EL (cell line): ENCODE measurements around the gene FGFRL1.
A peak's percentile ranks its signal among the peaks of the same experiment; 100 is the strongest.

Experiments
- DNase-seq: peaks from one replicate; pipeline ENCODE4 v3.0.0-alpha.2; 2016

The FGFRL1 gene

DNA sequence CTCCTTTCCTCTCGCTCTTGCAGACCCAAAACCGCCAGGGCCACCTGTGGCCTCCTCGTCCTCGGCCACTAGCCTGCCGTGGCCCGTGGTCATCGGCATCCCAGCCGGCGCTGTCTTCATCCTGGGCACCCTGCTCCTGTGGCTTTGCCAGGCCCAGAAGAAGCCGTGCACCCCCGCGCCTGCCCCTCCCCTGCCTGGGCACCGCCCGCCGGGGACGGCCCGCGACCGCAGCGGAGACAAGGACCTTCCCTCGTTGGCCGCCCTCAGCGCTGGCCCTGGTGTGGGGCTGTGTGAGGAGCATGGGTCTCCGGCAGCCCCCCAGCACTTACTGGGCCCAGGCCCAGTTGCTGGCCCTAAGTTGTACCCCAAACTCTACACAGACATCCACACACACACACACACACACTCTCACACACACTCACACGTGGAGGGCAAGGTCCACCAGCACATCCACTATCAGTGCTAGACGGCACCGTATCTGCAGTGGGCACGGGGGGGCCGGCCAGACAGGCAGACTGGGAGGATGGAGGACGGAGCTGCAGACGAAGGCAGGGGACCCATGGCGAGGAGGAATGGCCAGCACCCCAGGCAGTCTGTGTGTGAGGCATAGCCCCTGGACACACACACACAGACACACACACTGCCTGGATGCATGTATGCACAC lies 13.6 kb downstream of the FGFRL1 start:
- no peak for DNase-seq

DNA sequence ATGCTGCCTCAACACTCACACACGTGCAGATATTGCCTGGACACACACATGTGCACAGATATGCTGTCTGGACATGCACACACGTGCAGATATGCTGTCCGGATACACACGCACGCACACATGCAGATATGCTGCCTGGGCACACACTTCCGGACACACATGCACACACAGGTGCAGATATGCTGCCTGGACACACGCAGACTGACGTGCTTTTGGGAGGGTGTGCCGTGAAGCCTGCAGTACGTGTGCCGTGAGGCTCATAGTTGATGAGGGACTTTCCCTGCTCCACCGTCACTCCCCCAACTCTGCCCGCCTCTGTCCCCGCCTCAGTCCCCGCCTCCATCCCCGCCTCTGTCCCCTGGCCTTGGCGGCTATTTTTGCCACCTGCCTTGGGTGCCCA lies 14.7 kb downstream of the FGFRL1 start:
- no peak for DNase-seq

DNA sequence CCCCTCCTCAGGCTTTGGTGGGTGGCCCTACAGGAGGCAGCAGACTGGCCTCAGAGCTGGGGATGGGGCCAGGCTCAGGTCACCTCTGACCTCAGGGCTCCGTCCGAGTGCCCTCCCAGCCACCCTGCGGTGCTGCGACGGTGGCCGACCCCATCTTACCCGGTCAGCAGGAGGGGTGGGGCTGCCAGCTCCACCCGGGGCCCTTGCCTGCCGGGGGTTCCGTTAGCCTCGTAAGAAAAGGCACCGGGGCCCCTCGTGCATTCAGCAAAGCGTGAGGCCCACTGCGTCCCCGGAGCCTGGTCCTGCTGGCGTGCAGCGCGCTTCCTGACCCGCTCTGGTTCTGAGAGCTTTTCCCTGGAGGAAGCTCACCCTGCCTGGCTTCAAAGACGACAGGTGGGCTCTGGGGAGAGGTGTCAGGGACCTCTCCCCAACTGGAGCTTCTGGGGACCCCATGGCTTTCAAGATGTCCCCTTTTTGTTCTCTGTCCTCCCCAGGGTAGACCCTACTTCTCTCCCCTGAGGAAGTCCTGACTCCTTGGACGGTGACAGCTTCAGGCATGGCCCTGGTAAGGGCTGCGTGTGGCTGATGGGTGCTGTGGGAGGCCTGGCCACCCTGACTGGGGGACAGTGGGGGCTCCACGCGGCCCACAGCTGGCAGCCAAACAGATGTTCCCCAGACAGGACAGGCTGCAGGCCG lies 15.9 kb downstream of the FGFRL1 start:
- DNase-seq: no peak

DNA sequence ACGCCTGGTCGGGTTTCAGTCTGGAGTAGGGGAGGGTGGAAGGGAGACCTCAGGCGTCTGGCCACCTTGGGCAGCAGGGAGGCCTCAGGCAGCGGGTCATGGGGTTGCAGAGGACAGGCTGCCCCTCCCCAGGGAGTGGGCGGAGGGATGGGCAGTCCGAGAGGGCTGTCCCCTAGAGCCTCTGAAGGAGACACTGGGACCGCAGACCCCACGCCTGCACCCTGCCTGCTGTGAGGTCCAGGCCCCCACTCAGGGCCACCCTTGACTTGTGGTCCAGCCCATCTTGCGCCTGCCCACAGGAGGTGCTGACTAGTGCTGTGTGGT lies 16.5 kb downstream of the FGFRL1 start:
- DNase-seq: no peak

DNA sequence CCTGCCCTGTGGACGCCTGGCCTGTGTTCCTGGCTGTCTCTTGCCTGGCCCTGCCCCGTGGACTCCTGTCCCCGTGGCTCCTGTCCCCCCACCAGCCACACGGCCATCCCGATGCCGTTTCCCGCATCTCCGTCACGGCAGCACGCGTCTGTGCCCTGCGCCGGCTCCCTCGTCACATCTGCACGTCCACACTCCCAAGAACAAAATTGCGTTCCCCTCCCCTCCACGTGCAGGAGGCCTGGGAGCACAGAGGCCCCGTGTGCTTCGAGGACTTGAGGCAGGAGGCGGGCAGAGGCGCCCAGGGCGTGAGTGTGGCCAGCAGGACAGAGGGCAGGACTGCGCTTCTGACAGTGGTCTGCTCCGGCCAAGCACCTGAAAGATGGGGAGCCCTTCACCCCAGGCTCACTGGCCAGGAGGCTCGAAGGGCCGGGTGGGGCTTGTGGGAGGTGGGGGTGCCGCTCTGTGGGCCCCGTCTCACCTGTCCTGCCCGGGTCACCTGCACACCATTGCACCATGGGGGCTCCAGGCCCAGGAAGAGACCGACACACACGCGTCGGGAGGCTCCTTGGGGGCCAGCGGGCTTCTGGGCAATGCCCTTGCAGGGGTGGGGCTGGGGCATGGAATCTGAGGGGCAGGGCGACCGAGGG lies 17.3 kb downstream of the FGFRL1 start:
- no peak for DNase-seq

DNA sequence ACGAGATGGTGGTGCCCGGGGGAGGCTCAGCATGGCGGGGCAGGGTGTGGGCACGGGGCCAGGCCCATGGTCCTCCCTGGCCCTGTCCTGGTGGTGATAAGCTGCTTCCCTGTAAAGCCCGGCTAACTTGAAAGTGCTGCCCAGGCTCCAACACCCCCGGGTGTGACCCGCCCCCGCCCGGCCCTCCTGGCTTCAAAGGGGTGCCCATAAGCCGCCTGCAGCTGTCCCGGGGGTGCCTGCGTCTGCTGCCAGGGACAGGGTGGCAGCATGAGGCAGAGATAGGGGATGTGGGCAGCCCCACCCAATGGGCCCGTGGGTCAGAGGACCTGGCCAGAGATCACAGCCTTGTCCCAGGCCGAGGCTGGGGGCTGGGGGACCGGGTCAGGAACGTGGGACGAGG lies 18.1 kb downstream of the FGFRL1 start:
- DNase-seq: no peak

DNA sequence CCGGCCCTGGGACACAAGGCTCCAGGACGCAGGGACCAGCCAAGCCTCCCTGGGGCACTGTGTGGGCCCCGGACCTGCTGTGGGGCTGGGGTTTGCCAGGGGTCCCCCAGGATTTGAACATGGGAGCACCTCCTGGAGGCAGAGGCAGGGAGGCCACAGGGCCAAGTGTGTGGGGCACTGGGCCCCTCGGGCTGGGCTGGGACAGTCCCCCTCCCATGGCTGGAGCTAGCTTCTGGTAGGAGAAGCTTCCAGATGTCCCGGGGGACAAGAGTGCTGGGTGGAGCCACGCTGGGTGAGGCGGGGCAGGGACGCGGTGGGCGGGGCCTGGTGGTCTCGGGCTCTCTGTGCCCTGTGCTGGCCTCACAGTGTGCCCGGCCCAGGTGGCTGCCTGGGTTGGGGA lies 18.6 kb downstream of the FGFRL1 start:
- no peak for DNase-seq

DNA sequence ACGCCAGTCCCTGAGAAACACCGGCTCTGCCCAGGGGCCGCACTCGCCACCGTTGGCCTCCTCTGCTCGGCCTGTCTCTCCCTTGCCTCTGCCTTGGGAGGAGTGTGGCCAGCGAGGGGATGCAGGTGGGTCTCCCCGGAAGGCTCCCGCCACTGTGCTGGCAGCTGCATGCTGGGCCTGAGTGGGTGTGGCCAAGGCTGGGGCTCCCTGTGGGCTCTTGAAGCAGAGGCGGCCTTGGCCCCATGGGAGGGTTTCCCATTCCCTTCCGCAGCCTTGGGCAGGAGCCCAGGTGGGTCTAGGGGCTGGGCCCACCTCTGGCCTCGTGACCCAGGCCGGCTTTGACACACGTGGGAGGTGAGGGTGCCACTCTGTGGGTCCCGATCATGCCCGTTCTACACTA lies 19.1 kb downstream of the FGFRL1 start:
- DNase-seq: no peak

DNA sequence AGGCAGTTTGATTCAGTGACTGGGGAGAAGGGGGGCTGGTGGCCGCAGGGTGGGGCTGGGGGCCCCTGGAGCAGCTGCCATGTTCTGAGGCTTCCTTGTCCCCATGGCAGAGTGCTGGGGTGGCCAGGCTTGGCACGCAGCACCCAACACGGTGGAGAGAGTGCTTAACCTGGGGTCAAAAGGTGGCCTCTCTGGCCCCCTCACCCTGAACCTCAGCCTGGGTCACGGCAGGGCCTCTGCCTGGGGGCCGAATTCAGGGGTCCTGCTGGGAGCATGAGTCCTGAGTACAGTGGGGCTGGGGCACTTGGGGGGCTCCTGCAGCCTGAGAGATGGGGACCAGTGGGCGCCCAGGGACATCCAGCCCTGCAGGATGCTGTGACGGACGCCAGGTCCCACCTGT lies 19.9 kb downstream of the FGFRL1 start:
- DNase-seq: no peak

DNA sequence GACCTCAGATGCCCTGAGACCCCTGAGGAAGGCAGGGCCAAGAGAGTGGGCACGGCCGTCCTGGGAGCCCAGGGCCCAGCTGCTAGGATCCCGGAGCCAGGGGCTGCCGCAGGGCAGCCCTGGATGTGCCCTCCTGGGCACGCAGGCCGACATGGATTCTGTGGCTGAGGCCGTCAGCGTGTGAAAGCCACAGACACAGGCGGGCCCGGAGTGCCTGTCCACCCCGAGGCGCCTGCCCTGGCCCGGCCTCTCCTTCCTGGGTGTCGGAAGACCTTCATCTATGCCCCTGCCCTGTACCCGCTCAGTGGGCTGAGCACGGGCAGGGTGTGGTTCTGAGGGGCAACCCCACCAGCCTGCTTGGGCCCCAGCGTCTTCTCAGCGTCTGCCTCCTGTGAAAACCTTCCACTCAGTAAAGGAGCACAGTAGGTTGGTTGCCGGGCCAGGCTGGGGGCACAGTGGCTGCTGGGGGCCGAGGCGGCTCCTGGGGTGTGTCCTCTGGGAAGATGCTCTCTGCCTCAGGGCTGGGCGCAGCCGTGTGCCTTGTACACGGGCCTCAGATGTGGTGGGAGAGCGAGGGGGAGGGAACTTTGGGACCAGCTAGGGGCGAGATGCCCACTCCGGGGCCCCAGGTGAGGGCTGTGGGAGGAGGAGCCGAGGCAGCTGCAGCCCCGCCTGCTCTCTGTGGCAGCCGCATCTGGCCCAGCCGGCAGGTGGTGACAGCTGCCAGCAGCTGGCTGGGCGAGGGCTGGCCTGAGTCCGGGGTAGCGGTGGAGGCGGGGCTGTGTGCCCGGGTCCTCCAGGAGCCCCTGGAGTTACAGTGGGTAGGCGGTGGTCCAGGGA lies 20.8 kb downstream of the FGFRL1 start:
- DNase-seq: no peak

DNA sequence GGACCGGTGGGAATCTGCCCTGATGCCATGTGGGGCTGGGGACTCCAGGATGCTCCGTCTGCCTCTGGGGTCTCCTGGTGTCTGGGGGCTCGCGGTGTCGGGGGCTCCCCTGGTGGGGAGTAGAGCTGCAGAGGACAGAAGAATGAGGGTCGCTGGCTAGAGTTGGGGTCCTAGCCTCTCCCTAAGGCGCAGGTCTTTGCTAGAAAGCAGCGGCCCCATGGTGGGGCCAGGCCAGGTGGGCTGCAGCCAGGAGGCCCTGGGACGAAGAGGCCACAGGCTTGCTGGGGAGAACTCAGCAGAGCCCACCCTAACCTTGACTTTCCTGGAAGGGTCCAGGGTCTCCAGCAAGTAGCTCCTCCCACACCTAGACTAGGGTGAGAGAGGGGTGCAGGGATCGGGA lies 21.4 kb downstream of the FGFRL1 start:
- DNase-seq: no peak

DNA sequence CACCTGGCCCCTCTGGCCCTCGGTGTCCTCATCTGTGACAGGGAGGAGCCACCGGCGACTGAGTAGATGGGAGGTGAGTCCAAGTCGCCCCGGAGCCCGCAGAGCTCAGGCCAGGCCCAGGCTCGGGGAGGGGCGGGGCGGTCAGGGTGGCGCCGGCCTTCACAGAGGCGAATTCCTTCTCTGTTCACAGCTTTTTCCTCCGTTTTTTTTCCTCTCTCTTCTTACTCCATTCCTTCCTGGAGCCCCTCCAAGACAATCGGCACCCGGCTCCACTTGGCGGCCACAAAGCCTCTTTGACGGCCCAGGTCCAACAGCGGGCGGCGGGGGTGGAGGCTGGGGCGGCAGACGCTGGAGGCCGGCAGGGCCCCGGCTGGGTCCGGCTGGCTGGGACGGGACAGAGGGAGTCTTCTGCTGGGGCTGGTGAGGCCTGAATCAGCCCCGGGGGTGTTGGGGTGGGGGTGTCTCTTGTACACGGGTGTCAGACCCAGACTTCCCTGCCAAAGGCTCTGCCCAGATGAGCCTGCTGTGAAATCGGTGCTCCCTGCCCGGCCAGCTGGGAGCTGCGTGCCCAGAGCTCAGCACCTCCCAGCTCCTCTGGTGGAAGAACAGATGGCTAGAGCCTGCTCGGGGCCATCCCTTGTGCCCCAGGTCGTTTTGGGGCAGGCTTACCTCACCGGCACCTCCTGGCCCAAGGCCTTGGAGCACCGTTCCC lies 22.6 kb downstream of the FGFRL1 start:
- no peak for DNase-seq

DNA sequence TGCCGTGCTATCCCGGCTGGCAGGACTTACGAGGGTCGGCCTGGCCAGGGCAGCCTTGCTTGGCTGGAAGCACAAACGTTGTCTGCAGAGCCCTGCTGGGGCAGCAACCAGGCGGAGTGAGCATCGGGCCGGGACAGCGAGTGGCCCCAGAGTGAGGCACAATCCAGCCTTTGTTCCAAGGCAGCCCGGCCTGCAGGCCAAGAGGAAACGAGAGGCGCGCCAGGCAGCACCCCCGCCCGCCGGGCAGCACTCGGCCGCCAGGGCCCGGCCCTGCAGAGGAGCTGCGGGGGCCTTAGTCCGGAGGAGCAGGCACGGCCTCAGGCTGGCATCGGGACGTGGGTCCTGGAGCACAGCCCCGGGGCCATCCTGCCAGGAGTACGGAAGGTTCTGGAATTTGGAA lies 24.1 kb downstream of the FGFRL1 start:
- DNase-seq: no peak

DNA sequence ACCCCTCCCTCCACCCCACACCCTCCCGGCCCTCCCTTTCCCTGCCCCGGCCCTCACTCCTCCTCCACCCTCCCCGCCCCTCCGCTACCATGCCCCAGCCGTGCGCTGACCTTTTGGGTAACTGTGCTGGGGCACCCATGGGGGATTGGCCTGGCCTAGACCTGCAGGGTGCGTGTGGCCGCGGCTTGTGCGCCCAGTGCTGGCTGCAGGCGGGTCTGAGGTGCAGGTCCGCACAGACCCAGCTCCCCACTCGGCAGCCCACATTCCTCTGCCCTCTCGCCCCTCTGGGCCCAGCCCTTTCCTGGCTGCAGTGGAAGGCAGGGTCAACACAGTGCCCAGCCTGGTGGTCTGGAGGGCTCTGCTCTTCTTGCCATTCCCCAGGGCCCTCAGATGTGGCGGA lies 24.7 kb downstream of the FGFRL1 start:
- no peak for DNase-seq

DNA sequence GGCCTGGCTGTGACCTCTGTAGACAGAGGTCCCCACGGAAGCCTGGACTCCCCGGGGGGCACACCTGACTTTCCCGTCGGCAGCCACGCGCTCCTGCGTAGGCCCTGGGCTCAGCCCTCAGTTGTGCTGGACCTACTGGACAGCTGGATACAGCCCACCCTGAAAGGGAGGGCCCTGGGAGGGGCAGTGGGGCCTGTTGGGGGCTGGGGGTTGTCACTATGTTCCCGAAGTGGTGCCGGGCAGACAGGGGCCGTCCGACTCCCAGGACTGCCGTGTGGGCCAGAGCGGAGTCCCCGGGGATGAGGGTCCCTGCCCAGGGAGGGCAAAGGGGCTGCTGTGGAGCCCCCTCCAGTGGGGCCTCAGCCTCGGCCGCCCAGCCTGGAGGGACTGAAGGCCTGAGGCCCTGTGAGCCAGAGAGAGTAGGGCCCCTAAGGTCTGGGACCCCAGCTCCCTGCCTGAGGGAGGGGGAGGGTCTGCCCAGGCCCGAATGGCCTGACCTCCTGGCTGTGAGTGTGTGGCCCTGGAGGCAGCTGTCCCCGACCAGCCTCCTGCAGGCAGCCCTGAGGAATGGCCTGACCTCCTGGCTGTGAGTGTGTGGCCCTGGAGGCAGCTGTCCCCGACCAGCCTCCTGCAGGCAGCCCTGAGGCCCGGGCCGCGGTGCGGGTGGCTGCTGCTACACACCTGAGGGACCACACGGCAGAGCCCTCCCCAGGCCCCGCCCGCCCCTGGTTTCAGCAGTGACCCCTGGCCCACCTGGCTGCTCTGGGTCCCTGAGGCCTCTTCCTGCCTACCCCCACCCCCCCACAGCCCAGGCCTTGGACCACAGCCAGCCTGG lies 25.8 kb downstream of the FGFRL1 start:
- no peak for DNase-seq

DNA sequence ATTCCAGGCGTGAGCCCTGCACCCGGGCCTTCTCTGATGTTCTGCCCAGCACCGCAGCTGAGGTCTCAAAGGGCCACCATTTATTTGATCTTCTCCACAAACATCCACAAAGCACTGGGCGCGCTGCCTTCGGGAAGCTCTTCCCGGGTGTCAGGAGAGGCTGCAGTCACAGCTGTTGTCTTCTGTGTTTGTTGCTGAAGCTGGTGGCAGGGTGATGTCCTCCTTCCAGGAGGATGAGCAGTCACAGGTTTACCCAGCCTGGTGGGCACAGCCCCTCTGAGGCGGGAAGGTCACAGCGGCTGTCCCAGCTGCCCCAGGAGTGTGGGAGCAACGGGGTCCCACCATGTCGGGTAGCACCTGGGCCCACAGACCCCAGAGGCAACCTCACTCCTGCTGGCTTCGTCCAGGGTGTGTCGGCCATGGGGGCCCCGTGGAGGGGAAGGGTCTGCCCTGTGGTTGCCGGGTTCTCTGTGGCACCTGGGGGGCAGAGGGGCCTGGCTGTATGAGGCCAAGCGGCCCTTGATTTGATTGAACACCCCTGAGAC lies 27.6 kb downstream of the FGFRL1 start:
- DNase-seq: no peak

DNA sequence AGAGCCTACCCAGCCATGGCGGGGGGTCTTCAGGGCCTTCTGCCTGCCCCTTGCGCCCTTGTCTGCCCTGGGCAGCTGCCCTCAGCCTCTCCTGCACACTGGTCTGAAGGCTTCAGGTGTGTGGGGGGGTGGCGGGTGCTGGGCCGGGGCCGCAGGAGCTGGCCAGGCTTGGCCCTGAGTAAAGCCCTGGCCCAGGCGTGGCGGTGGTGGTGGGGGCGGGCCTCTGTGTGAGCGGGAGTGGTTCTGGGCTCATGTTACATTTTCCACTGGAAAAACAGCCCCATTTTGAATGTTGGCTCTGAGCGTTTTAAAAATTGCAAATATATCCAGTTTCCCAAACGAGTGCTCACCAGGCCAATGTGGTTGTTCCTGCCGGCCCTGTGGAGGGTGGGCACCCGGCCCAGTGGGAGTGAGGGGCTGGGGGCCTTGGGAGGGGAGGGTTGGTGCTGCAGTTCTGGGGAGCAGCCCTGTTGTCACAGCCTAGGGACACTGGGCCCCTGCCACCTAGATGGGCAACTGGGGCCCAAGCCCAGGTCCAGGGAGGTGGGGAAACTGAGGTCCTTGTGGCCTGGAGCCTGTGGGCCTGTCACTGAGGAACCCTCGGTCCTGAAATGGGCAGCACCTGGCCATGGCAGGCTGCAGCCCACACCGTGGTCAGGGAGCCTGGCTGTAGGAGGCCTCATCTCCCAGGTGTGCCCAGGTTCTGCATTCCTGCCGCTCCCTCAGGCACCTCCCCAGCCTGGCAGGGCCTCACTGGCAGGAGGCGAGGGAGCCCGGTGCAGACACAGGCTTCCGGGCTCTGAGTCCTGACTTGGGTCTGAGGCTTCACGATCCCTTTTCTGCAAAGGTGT lies 28.3 kb downstream of the FGFRL1 start:
- no peak for DNase-seq

DNA sequence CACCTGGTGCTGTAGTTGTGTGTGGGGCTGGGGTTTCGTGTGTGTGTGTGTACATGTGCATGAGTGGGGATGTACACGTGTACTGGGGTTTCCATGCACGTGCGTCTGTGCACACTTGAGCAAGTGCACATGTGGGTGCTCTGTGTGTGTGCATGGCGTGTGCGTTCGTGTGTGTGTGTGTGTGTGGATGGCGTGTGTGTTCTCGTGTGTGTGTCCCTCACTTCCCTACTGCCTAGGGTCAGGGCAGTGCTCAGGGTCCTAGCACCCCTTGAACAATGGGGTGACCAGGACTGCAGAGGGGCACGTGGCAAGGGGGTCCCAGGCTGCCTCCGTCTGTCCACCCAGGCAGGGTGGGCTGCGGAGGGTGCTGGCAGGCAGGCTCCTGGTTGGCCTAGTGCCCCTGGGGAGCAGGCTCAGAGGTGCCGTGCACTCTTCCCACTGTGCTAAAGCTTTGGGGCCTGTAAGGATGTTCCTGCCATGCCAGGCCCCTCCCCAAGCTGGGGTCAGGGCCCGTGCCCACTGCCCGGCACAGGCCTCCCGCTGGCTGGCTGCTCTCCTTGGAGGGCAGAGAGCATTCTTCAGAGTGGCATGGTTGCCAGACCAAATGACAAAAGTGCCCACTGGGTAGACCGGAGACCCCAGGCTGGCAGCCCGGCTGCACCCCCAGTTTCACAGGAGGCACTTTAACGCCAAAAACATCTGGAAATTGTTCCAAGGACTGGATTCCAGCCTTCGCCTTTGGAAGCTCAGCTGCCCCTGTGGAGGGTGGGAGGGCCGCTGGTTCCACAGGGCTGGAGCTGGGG lies 29.1 kb downstream of the FGFRL1 start:
- DNase-seq: no peak

DNA sequence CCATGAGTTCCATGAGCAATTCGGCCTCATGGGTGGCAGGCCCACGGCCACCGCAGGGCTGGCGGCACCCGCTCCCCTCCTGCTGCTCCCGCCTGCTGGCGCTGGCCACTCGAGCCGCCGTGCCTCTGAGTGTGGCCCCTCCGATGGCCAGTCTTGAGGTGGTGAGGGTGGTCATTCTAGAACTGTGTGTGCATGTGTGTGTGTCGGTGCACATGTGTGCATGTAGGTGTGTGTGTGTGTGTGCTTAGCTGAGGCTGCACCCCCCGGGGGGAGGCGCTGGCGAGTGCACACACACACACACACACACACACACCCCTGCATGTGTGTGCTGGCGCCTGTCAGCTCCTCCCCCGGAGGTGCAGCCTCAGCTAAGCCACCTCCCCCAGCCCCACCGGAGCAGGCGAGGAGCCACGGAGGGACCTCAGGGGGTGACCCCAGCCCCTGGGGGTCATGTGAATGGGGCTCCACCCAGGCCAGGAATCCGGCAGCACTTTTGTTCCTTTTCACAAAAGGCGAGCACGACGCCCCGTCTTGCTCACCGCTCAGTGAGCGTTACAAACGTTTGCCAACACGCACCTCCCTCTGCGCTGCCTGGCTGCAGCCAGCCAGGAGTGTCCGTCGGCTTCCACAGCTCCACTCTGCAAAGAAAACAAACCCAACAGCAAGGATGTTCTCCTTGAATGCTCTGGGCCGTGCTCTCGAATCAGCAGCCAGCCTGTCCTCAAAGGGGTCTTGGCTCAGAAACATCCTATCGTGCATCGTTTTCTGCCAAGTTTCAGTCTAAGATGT lies 29.9 kb downstream of the FGFRL1 start:
- peak; percentile 28 for DNase-seq
